SK-N-SH (cell line): ENCODE results near the gene MSANTD3. TPM values are rescaled to one million over a fixed set of nuclear protein-coding genes. Genes with fewer than 3 reads are reported as not detected.

Experiments
- CTCF ChIA-PET: fragments of 300-600, 350-600 bp; formaldehyde crosslinking; extraction: SDS; loops from one replicate; lab custom pipeline; 2021; lab: Yijun Ruan, JAX
- POLR2A ChIA-PET: fragments of 350-600 bp; sonication (Branson Sonifier 250); formaldehyde crosslinking; extraction: SDS; loops from one replicate; lab custom pipeline; 2020; ENCODE audit warnings: antibody characterized with exemption, inconsistent platforms; lab: Yijun Ruan, JAX
- DNase-seq: peaks from one replicate; pipeline ENCODE4 v3.0.0; 2012
- H2AFZ ChIP-seq: fragments of 200-600 bp; sonication (generic); 2 replicates; pipeline ENCODE4 v1.8.1; 2016; ENCODE audit warnings: antibody characterized with exemption, mild to moderate bottlenecking, low read depth
- H3F3A ChIP-seq: fragments of 200-600 bp; sonication (generic); replicated peaks from 2 replicates; pipeline ENCODE3; 2016; ENCODE audit warnings: antibody characterized with exemption, mild to moderate bottlenecking; ENCODE audit not compliant: insufficient read depth
- H3K27ac ChIP-seq, 2 experiments: fragments of 200-500 bp in 1 of 2; fragments of 200-600 bp in 1 of 2; sonication (Bioruptor generic) in 1 of 2; sonication (generic), shearing (Covaris generic) in 1 of 2; 2 replicates each; pipeline versions ENCODE4 v1.5.1 to v1.6.1; 2014 to 2016; ENCODE audit warnings: low read depth in 2 of 2, inconsistent platforms in 1 of 2, low read length in 1 of 2, mild to moderate bottlenecking in 1 of 2, mixed read lengths in 1 of 2
- H3K27me3 ChIP-seq: fragments of 200-600 bp; sonication (generic), shearing (Covaris generic); 2 replicates; pipeline ENCODE4 v1.6.1; 2016; ENCODE audit warnings: mixed run types; ENCODE audit not compliant: insufficient read depth
- H3K36me3 ChIP-seq, 2 experiments: fragments of 200-500 bp in 1 of 2; fragments of 200-600 bp in 1 of 2; sonication (Bioruptor generic) in 1 of 2; sonication (generic) in 1 of 2; replicated peaks in 1 of 2; 2 replicates each; pipeline versions ENCODE3 to v1.5.1; 2014 to 2016; ENCODE audit warnings: low read length in 1 of 2, mild to moderate bottlenecking in 1 of 2; ENCODE audit not compliant: insufficient read depth in 2 of 2, control insufficient read depth in 1 of 2
- H3K4me1 ChIP-seq, 2 experiments: fragments of 200-500 bp in 1 of 2; fragments of 200-600 bp in 1 of 2; sonication (Bioruptor generic) in 1 of 2; sonication (generic), shearing (Covaris generic) in 1 of 2; 2 replicates each; pipeline versions ENCODE4 v1.5.1 to v1.6.1; 2014 to 2016; ENCODE audit warnings: low read depth in 1 of 2, low read length in 1 of 2, mixed run types in 1 of 2; ENCODE audit not compliant: insufficient read depth in 2 of 2, control insufficient read depth in 1 of 2
- H3K4me2 ChIP-seq: fragments of 200-600 bp; sonication (generic), shearing (Covaris generic); 2 replicates; pipeline ENCODE4 v1.6.1; 2017; ENCODE audit warnings: mixed run types
- H3K4me3 ChIP-seq, 2 experiments: fragments of 200-500 bp in 1 of 2; fragments of 200-600 bp in 1 of 2; sonication (Bioruptor generic) in 1 of 2; sonication (generic), shearing (Covaris generic) in 1 of 2; 2 replicates each; pipeline versions ENCODE4 v1.5.1 to v1.8.1; 2014 to 2016; ENCODE audit warnings: low read depth in 2 of 2, inconsistent platforms in 1 of 2, low read length in 1 of 2, mild to moderate bottlenecking in 1 of 2, mixed read lengths in 1 of 2, moderate library complexity in 1 of 2
- H3K79me2 ChIP-seq: fragments of 200-600 bp; sonication (generic); 2 replicates; pipeline ENCODE4 v1.8.1; 2017; ENCODE audit warnings: mild to moderate bottlenecking; ENCODE audit not compliant: insufficient read depth
- H3K9ac ChIP-seq: fragments of 200-600 bp; sonication (generic); 2 replicates; pipeline ENCODE4 v1.6.1; 2017; ENCODE audit warnings: mixed run types
- H3K9me2 ChIP-seq: fragments of 200-600 bp; sonication (generic); 2 replicates; pipeline ENCODE4 v1.6.1; 2017; ENCODE audit warnings: mixed run types
- H3K9me3 ChIP-seq: fragments of 200-600 bp; sonication (generic); 2 replicates; pipeline ENCODE4 v1.6.1; 2017; ENCODE audit warnings: mixed run types, mild to moderate bottlenecking, moderate library complexity
- H4K20me1 ChIP-seq: fragments of 200-600 bp; sonication (generic); 2 replicates; pipeline ENCODE4 v1.6.1; 2017; ENCODE audit warnings: mild to moderate bottlenecking, mixed run types; ENCODE audit not compliant: insufficient read depth
- CHD2 ChIP-seq: fragments of 150-350 bp; IDR thresholded peaks from 2 replicates; pipeline ENCODE4 v1.6.1; 2018; ENCODE audit warnings: low read length; ENCODE audit not compliant: partially characterized antibody
- EZH2phosphoT487 ChIP-seq: fragments of 200-600 bp; sonication (generic); IDR thresholded peaks from 2 replicates; pipeline ENCODE4 v1.6.1; 2017; ENCODE audit warnings: low read depth, mixed run types, mild to moderate bottlenecking, antibody characterized with exemption, moderate library complexity, borderline replicate concordance
- FOSL2 ChIP-seq: IDR thresholded peaks from 2 replicates; pipeline ENCODE4 v1.4.0; 2012; ENCODE audit warnings: low read depth, mild to moderate bottlenecking, moderate library complexity, borderline replicate concordance
- FOXJ3 ChIP-seq: sonication (generic); formaldehyde crosslinking; IDR thresholded peaks from 2 replicates; pipeline ENCODE4 v1.5.1; 2020; ENCODE audit warnings: mild to moderate bottlenecking, missing genetic modification reagents
- GABPA ChIP-seq: IDR thresholded peaks from 2 replicates; pipeline ENCODE4 v1.4.0; 2012; ENCODE audit warnings: low read depth, mild to moderate bottlenecking
- GATA2 ChIP-seq: sonication (generic); formaldehyde crosslinking; IDR thresholded peaks from 2 replicates; pipeline ENCODE4 v1.5.0; 2020; ENCODE audit warnings: mild to moderate bottlenecking, missing genetic modification reagents
- JUND ChIP-seq: IDR thresholded peaks from 2 replicates; pipeline ENCODE4 v1.4.0; 2012
- MEF2A ChIP-seq: IDR thresholded peaks from 2 replicates; pipeline ENCODE4 v1.4.0; 2012; ENCODE audit warnings: low read depth, borderline replicate concordance
- NFIC ChIP-seq: IDR thresholded peaks from 2 replicates; pipeline ENCODE4 v1.4.0; 2012; ENCODE audit warnings: borderline replicate concordance
- RAD21 ChIP-seq: IDR thresholded peaks from 2 replicates; pipeline ENCODE4 v1.6.1; 2012; ENCODE audit warnings: mild to moderate bottlenecking, low read length
- RCOR1 ChIP-seq: fragments of 150-350 bp; IDR thresholded peaks from 2 replicates; pipeline ENCODE4 v1.6.1; 2017; ENCODE audit warnings: antibody characterized with exemption, low read length
- TEAD4 ChIP-seq: IDR thresholded peaks from 2 replicates; pipeline ENCODE4 v1.4.0; 2012; ENCODE audit warnings: mild to moderate bottlenecking, borderline replicate concordance; ENCODE audit not compliant: insufficient read depth
- WGBS: methylation state at CpG from one replicate; pipeline ENCODE4 v1.1.6; 2017; ENCODE audit warnings: low lambda C conversion rate; 5-methylcytosine and 5-hydroxymethylcytosine counted together
- polyA plus RNA-seq, 3 experiments: library from polyadenylated mRNA; depleted of rRNA; stranded (reverse); fragments of >200 nt; gene quantifications; 2 replicates each; pipeline ENCODE4 v1.2.3, GENCODE V29; 2012
- TF ChIP-seq, protein P1 (sequence below): IDR thresholded peaks from 2 replicates; pipeline ENCODE4 v1.4.0; 2012; ENCODE audit warnings: low read depth, borderline replicate concordance
- TF ChIP-seq, protein P2 (sequence below): IDR thresholded peaks from 2 replicates; pipeline ENCODE4 v1.6.1; 2012; ENCODE audit warnings: mild to moderate bottlenecking, low read depth, low read length, moderate library complexity
- TF ChIP-seq, protein P3 (sequence below): fragments of 200-600 bp; sonication (generic); IDR thresholded peaks from 2 replicates; pipeline ENCODE4 v1.6.1; 2017; ENCODE audit warnings: antibody characterized with exemption, mild to moderate bottlenecking, moderate library complexity
- TF ChIP-seq, protein P4 (sequence below): IDR thresholded peaks from 2 replicates; pipeline ENCODE4; 2012

Gene MSANTD3
- polyA plus RNA-seq, 1 of the 3 experiments (the other 2 are of a cell fraction) = 48.3 TPM

DNA sequence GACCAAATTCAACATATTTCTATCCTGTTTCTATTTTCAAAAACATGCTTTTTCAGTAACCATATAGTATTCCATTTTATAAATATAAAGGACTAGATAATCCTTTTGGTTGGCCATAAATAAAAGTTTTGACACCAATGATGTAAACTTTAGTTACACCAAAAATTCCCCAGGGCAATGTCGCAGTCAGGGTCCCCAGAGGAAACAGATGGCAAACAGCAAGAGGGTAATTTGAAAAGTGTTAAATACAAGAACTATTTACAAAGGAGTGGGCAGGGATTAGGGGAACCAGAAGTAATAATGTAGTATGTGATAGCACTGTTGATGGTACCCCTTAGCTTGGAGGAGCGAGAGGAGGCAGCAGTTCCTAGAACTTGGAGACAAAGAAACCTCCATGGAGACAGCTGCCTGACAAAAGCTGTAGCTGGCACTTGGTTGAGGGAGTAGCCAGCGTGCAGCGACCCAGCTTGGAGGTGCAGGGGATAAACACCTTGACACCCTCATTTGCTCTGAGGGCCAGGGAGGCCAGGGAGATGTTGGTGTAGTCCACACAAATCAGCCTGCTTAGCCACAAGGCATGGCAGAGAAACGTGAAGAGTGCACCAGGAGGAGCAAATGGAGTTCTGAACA lies 18.3 kb upstream of the MSANTD3 start:
- ChIA-PET CTCF (no interaction called here), POLR2A (no interaction called here)
- WGBS = 77% methylated on average over 5 of the region's 5 CpGs
- no peaks in the 10 kb centered on the region for H3K27me3 ChIP-seq
- no peak overlapping the region for H3K4me2 ChIP-seq
- peaks cover 0 to 8% of the 10 kb centered on the region in 2 experiments; a peak in 1 of 4 replicates for H3K4me1 ChIP-seq
- H3K36me3 ChIP-seq = no peaks in the 10 kb centered on the region
- no peaks in the 10 kb centered on the region for H3K9me3 ChIP-seq
- no peak overlapping the region for H3K4me3 ChIP-seq
- no peak overlapping the region for H2AFZ ChIP-seq
- no peaks in the 10 kb centered on the region for H4K20me1 ChIP-seq
- no peak for DNase-seq
- H3K27ac ChIP-seq = no peak overlapping the region
- no peaks in the 10 kb centered on the region for H3F3A ChIP-seq
- no peaks in the 10 kb centered on the region for H3K9me2 ChIP-seq
- no peaks in the 10 kb centered on the region for H3K79me2 ChIP-seq
- no peak overlapping the region for H3K9ac ChIP-seq
- TF ChIP-seq CHD2 = no peak
- no peak for TF ChIP-seq JUND
- no peak for TF ChIP-seq FOXJ3 (CRISPR knock-in tag)
- TF ChIP-seq RCOR1 = no peak
- no peak for TF ChIP-seq EZH2phosphoT487
- no peak for TF ChIP-seq RAD21
- TF ChIP-seq FOSL2 = no peak
- TF ChIP-seq, protein P1, sequence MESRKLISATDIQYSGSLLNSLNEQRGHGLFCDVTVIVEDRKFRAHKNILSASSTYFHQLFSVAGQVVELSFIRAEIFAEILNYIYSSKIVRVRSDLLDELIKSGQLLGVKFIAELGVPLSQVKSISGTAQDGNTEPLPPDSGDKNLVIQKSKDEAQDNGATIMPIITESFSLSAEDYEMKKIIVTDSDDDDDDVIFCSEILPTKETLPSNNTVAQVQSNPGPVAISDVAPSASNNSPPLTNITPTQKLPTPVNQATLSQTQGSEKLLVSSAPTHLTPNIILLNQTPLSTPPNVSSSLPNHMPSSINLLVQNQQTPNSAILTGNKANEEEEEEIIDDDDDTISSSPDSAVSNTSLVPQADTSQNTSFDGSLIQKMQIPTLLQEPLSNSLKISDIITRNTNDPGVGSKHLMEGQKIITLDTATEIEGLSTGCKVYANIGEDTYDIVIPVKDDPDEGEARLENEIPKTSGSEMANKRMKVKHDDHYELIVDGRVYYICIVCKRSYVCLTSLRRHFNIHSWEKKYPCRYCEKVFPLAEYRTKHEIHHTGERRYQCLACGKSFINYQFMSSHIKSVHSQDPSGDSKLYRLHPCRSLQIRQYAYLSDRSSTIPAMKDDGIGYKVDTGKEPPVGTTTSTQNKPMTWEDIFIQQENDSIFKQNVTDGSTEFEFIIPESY = no peak
- no peak for TF ChIP-seq TEAD4
- TF ChIP-seq MEF2A = no peak
- TF ChIP-seq GABPA = no peak
- TF ChIP-seq, protein P2, sequence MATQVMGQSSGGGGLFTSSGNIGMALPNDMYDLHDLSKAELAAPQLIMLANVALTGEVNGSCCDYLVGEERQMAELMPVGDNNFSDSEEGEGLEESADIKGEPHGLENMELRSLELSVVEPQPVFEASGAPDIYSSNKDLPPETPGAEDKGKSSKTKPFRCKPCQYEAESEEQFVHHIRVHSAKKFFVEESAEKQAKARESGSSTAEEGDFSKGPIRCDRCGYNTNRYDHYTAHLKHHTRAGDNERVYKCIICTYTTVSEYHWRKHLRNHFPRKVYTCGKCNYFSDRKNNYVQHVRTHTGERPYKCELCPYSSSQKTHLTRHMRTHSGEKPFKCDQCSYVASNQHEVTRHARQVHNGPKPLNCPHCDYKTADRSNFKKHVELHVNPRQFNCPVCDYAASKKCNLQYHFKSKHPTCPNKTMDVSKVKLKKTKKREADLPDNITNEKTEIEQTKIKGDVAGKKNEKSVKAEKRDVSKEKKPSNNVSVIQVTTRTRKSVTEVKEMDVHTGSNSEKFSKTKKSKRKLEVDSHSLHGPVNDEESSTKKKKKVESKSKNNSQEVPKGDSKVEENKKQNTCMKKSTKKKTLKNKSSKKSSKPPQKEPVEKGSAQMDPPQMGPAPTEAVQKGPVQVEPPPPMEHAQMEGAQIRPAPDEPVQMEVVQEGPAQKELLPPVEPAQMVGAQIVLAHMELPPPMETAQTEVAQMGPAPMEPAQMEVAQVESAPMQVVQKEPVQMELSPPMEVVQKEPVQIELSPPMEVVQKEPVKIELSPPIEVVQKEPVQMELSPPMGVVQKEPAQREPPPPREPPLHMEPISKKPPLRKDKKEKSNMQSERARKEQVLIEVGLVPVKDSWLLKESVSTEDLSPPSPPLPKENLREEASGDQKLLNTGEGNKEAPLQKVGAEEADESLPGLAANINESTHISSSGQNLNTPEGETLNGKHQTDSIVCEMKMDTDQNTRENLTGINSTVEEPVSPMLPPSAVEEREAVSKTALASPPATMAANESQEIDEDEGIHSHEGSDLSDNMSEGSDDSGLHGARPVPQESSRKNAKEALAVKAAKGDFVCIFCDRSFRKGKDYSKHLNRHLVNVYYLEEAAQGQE = no peak
- no peak for TF ChIP-seq NFIC

DNA sequence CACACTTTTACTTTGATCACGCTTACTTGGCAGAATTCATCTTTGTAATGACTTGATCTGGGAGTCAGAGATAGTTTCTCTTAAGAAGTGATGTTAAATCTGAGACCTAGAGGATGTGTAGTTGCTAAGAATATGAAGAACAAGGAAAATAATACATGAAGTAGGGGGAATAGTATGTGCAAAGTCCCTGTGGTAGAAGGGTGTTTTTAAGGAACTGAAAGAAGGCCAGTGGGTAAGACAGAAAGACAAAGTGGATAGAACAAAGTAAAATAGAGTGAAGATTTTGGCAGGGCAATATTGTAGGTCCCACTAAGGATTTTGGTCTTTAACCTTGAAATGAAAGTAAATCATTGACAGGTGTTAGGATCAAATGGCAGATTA lies 17.8 kb upstream of the MSANTD3 start:
- no peaks in the 10 kb centered on the region for H3K79me2 ChIP-seq
- H3K27ac ChIP-seq = no peak overlapping the region
- no peak overlapping the region for H3K4me2 ChIP-seq
- H3K4me3 ChIP-seq = no peak overlapping the region
- no peaks in the 10 kb centered on the region for H3F3A ChIP-seq
- no peak overlapping the region for H2AFZ ChIP-seq
- H3K9me3 ChIP-seq = no peaks in the 10 kb centered on the region
- H4K20me1 ChIP-seq = no peaks in the 10 kb centered on the region
- DNase-seq = no peak
- POLR2A ChIA-PET = no interaction called here
- H3K36me3 ChIP-seq = no peaks in the 10 kb centered on the region
- 95% methylated on average over 1 of the region's 1 CpG for WGBS
- peaks cover 0 to 8% of the 10 kb centered on the region in 2 experiments; a peak in 1 of 4 replicates for H3K4me1 ChIP-seq
- H3K9ac ChIP-seq = no peak overlapping the region
- H3K9me2 ChIP-seq = no peaks in the 10 kb centered on the region
- H3K27me3 ChIP-seq = no peaks in the 10 kb centered on the region
- CTCF ChIA-PET = no interaction called here
- TF ChIP-seq, protein P3, sequence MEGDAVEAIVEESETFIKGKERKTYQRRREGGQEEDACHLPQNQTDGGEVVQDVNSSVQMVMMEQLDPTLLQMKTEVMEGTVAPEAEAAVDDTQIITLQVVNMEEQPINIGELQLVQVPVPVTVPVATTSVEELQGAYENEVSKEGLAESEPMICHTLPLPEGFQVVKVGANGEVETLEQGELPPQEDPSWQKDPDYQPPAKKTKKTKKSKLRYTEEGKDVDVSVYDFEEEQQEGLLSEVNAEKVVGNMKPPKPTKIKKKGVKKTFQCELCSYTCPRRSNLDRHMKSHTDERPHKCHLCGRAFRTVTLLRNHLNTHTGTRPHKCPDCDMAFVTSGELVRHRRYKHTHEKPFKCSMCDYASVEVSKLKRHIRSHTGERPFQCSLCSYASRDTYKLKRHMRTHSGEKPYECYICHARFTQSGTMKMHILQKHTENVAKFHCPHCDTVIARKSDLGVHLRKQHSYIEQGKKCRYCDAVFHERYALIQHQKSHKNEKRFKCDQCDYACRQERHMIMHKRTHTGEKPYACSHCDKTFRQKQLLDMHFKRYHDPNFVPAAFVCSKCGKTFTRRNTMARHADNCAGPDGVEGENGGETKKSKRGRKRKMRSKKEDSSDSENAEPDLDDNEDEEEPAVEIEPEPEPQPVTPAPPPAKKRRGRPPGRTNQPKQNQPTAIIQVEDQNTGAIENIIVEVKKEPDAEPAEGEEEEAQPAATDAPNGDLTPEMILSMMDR = no peak
- no peak for TF ChIP-seq GATA2
- TF ChIP-seq, protein P2 = no peak
- TF ChIP-seq, protein P4, sequence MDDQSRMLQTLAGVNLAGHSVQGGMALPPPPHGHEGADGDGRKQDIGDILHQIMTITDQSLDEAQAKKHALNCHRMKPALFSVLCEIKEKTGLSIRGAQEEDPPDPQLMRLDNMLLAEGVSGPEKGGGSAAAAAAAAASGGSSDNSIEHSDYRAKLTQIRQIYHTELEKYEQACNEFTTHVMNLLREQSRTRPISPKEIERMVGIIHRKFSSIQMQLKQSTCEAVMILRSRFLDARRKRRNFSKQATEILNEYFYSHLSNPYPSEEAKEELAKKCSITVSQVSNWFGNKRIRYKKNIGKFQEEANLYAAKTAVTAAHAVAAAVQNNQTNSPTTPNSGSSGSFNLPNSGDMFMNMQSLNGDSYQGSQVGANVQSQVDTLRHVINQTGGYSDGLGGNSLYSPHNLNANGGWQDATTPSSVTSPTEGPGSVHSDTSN = no peak
- no peak for TF ChIP-seq EZH2phosphoT487
